ENCODE measurements around the gene NEO1.

DNA sequence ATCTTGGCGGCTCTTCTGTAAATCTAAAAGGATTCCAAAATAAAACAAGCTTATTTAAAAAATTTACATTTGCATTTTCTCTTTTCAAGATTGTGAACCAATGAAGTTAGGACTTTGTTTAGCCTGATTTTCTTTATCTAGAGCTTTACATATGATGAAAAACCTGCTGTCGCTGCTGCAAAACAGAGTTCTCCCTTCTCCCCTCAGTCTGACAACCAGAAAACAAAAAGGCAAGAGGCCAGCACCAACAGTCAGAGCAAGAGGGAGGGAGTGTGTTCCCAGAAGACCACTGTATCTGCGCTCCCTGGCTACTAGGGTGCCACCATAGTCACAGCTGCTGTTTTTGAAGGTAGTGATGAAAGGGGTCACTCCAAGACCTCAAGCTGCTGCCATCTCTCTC lies 33.1 kb upstream of the NEO1 start:
- TF ChIP-seq CTCF (IDR thresholded peaks at IDR 0.05) (no peak), POLR2A (IDR thresholded peaks at IDR 0.05) (no peak)

Data from uterus (tissue), 2 donors.